GM12872 (cell line): ENCODE data around the gene GALNT6.

Experiments
- CTCF ChIP-seq: IDR thresholded peaks from 3 replicates; pipeline ENCODE4 v1.5.1; 2011; ENCODE audit warnings: low read depth, mild to moderate bottlenecking, low read length, moderate library complexity; ENCODE audit not compliant: insufficient read depth

The GALNT6 gene

GRCh38 chr12:51404627-51405026 is 13.4 kb upstream of the GALNT6 start:
- TF ChIP-seq CTCF: no peak

- TF ChIP-seq CTCF: no peak
Measured at GRCh38 chr12:51403681-51404136, 12.5 kb upstream of the GALNT6 start.

- no peak for TF ChIP-seq CTCF
Measured at GRCh38 chr12:51403159-51403558, 12.0 kb upstream of the GALNT6 start.

GRCh38 chr12:51401900-51402299 is 10.7 kb upstream of the GALNT6 start:
- no peak for TF ChIP-seq CTCF

- no peak for TF ChIP-seq CTCF
Measured at GRCh38 chr12:51401486-51401885, 10.3 kb upstream of the GALNT6 start.

GRCh38 chr12:51401020-51401419 is 9.8 kb upstream of the GALNT6 start:
- no peak for TF ChIP-seq CTCF

DNA sequence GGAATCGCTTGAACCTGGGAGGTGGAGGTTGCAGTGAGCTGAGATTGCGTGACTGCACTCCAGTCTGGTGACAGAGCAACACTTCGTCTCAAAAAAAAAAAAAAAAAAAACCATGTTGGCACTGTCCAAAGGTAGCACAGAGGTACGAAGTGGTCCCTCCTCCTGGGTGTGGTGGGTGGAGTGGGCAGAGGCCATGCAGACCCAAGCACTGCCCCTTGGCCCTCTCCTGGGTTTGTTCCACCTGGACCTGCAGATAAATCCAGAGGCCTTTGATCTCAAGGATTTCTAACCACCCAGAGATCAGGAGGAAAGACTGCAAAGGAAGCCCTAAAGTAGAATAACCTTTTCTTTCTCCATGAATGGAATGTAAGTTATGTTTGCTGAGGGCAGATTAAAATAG is 8.7 kb upstream of the GALNT6 start:
- TF ChIP-seq CTCF: no peak

DNA sequence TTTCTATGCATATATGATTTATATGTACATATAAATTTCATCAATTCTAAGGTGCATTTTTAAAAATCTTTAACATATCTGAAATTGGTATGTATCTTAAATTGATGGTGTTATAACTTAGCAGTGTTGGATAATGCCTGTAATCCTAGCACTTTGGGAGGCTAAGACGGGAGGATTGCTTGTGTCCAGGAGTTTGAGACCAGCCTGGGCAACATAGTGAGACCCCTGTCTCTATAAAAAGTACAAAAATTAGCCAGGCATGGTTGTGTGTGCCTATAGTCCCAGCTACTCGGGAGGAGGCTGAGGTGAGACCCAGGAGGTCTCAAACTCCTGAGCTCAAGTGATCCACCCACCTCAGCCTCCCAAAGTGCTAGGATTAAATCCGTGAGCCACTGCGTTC is 6.5 kb upstream of the GALNT6 start:
- no peak for TF ChIP-seq CTCF
